ENCODE data around the gene SNX25.

Gene SNX25

GRCh38 chr4:185265942-185266341, 56.5 kb downstream of the SNX25 start:
- H3K4me3 ChIP-seq (ENCODE audit: low read depth, low read length) = no peak overlapping the region
- TF ChIP-seq, protein P1, sequence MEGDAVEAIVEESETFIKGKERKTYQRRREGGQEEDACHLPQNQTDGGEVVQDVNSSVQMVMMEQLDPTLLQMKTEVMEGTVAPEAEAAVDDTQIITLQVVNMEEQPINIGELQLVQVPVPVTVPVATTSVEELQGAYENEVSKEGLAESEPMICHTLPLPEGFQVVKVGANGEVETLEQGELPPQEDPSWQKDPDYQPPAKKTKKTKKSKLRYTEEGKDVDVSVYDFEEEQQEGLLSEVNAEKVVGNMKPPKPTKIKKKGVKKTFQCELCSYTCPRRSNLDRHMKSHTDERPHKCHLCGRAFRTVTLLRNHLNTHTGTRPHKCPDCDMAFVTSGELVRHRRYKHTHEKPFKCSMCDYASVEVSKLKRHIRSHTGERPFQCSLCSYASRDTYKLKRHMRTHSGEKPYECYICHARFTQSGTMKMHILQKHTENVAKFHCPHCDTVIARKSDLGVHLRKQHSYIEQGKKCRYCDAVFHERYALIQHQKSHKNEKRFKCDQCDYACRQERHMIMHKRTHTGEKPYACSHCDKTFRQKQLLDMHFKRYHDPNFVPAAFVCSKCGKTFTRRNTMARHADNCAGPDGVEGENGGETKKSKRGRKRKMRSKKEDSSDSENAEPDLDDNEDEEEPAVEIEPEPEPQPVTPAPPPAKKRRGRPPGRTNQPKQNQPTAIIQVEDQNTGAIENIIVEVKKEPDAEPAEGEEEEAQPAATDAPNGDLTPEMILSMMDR (IDR thresholded peaks at IDR 0.05; ENCODE audit: borderline replicate concordance, insufficient read depth, low read depth, low read length) = no peak

DNA sequence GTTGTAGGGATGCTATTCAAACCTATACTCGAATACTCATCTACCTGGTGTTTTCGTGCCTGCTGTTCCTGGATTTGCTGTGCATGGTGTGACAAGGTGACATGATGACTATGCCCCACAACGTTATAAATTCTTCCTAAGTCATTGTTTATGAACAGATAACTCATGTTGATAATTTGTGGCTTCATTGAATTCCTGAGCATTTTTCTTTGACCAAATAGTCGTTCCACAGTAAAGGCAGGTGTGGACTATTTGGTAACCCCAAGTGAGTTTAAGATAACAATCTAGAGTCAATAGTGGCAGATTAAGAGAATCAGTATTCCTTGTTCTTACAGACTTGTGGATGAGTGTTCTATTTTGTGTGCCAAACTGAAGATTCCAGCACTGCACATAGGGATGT, 59.9 kb downstream of the SNX25 start:
- TF ChIP-seq, protein P1 (IDR thresholded peaks at IDR 0.05; ENCODE audit: borderline replicate concordance, insufficient read depth, low read depth, low read length) = no peak

DNA sequence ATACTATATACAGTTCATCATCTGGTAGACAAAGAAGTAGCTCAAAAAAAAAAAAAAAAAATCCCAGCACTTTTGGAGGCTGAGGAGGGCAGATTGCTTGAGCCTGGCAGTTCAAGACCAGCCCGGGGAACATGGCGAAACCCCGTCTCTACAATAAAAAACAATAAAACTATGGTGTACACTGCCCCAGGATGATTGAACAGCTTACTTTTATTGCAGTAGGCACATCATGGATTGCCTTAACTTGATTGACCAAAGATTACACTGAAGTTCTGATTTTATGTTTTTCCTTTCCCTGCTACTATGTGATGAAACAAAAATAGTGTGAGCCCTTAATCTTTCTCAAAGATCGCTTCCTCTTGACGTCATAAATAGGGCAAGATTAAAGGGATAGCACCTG, 60.6 kb downstream of the SNX25 start:
- no peak overlapping the region for H3K4me3 ChIP-seq (ENCODE audit: low read depth, low read length)
- TF ChIP-seq, protein P1 (IDR thresholded peaks at IDR 0.05; ENCODE audit: borderline replicate concordance, insufficient read depth, low read depth, low read length) = no peak

More for the DNA sequence above, 59.9 kb downstream of the SNX25 start:
- H3K4me3 ChIP-seq (ENCODE audit: low read depth, low read length) = no peak overlapping the region

DNA sequence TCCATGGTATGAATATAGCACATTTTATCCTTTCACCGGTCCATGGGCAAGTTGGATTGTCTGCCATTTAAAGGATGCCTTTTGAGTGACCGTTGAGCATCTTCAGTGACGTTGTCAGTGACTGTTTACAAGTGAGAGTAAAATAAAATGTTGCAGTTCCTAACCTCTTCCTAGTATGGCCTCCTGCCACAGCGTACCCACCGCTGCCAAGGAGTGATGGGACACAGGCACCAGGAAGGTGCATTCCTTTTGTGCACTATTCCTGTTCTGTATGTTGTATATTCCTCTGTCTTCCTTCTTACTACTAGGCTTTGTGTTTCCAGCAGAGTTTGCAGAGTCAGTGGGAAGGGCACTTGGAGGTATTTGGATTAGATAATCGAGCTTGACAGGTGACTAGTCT, 61.5 kb downstream of the SNX25 start:
- TF ChIP-seq, protein P1 (IDR thresholded peaks at IDR 0.05; ENCODE audit: borderline replicate concordance, insufficient read depth, low read depth, low read length) = no peak
- no peak overlapping the region for H3K4me3 ChIP-seq (ENCODE audit: low read depth, low read length)

- no peak overlapping the region for H3K4me3 ChIP-seq (ENCODE audit: low read depth, low read length)
- TF ChIP-seq, protein P1 (IDR thresholded peaks at IDR 0.05; ENCODE audit: borderline replicate concordance, insufficient read depth, low read depth, low read length) = no peak
Measured at GRCh38 chr4:185272245-185272644, 62.8 kb downstream of the SNX25 start.

GRCh38 chr4:185275501-185275900, 66.1 kb downstream of the SNX25 start:
- no peak overlapping the region for H3K4me3 ChIP-seq (ENCODE audit: low read depth, low read length)
- TF ChIP-seq, protein P1 (IDR thresholded peaks at IDR 0.05; ENCODE audit: borderline replicate concordance, insufficient read depth, low read depth, low read length) = no peak

DNA sequence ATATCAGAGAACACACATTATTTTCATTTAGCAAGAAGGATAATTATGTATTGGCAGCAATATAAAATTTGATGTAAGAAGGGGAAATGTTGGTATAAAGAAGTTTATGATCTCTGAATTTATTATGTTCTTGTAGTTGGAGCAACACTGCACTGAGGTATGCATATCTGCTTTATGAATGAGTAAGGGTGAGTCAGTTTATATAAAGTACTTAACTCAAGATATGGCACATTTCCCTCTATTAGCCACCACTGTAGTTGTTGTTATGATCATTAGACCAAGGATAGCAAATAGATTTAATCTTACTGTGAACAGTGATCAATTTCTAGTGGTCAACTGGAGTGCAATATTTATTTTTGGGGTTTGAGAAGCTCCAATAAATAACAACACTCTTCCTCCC, 66.6 kb downstream of the SNX25 start:
- TF ChIP-seq, protein P1 (IDR thresholded peaks at IDR 0.05; ENCODE audit: borderline replicate concordance, insufficient read depth, low read depth, low read length) = no peak
- no peak overlapping the region for H3K4me3 ChIP-seq (ENCODE audit: low read depth, low read length)
